HCT116 (cell line): ENCODE measurements around the gene GEN1. TPM values are rescaled to one million over a fixed set of nuclear protein-coding genes. Genes with fewer than 3 reads are reported as not detected.

Experiments
- ATAC-seq: fragments of 200-7000 bp; cut with Tn5 transposase; 2 replicates; pipeline ENCODE4 v1.9.1; 2020; ENCODE audit warnings: mild to moderate bottlenecking, moderate library complexity
- BruUV-seq: library from RNA; stranded (reverse); fragments of 400-500 nt; replicated peaks from 2 replicates; lab custom pipeline; 2021; lab: Mats Ljungman, UMichigan
- CTCF ChIA-PET: fragments of 300-600 bp; sonication (Branson Sonifier 250); formaldehyde crosslinking; loops from one replicate; lab custom pipeline; 2021; ENCODE audit warnings: antibody characterized with exemption; lab: Charles Lee
- POLR2A ChIA-PET: fragments of 300-600, 350-600 bp; sonication (Branson Sonifier 250); formaldehyde crosslinking; loops from one replicate; lab custom pipeline; 2021; ENCODE audit warnings: antibody characterized with exemption; lab: Charles Lee
- RAD21 ChIA-PET, 2 experiments: fragments of 300-600 bp; sonication (Branson Sonifier 250); formaldehyde crosslinking; loops; one replicate each; lab custom pipeline; 2023; ENCODE audit warnings: low total read pairs in 2 of 2; ENCODE audit not compliant: uncharacterized antibody in 2 of 2, unreplicated experiment in 2 of 2, low non-redundant PET in 1 of 2; lab: Charles Lee
- DNase-seq: peaks from one replicate; pipeline ENCODE4 v3.0.0-alpha.2; 2010; ENCODE audit warnings: low read depth, low spot score
- H2AFZ ChIP-seq: fragments of 200-600 bp; shearing (Covaris generic), sonication (generic); 2 replicates; pipeline ENCODE4 v1.6.1; 2017; ENCODE audit warnings: low read depth, mixed run types, mixed read lengths, antibody characterized with exemption, low read length; ENCODE audit not compliant: poor library complexity, severe bottlenecking
- H3K27ac ChIP-seq: 2 replicates; pipeline ENCODE4 v1.5.1; 2012; ENCODE audit warnings: low read depth, low read length
- H3K27me3 ChIP-seq: fragments of 200-600 bp; sonication (generic); 2 replicates; pipeline ENCODE4 v1.6.1; 2016; ENCODE audit warnings: mixed run types, low read length, mixed read lengths; ENCODE audit not compliant: insufficient read depth
- H3K36me3 ChIP-seq, 2 experiments: fragments of 200-500 bp in 1 of 2; fragments of 200-600 bp in 1 of 2; sonication (Bioruptor generic) in 1 of 2; sonication (generic) in 1 of 2; 2 replicates each; pipeline versions ENCODE4 v1.5.1 to v1.6.1; 2014 to 2016; ENCODE audit warnings: low read length in 2 of 2, inconsistent platforms in 1 of 2, mixed read lengths in 1 of 2, mixed run types in 1 of 2; ENCODE audit not compliant: insufficient read depth in 2 of 2, control insufficient read depth in 1 of 2
- H3K4me1 ChIP-seq, 2 experiments: fragments of 200-600 bp in 1 of 2; sonication (generic) in 1 of 2; 2 replicates each; pipeline versions ENCODE4 v1.5.1 to v1.6.1; 2012 to 2017; ENCODE audit warnings: low read length in 2 of 2, inconsistent platforms in 1 of 2, mild to moderate bottlenecking in 1 of 2, mixed read lengths in 1 of 2, mixed run types in 1 of 2, moderate library complexity in 1 of 2; ENCODE audit not compliant: insufficient read depth in 2 of 2, control insufficient read depth in 1 of 2
- H3K4me2 ChIP-seq: fragments of 200-600 bp; sonication (generic); 2 replicates; pipeline ENCODE4 v1.6.1; 2017; ENCODE audit warnings: mixed run types, low read length, mixed read lengths
- H3K4me3 ChIP-seq, 2 experiments: fragments of 200-600 bp in 1 of 2; sonication (generic) in 1 of 2; replicated peaks in 1 of 2; 2 replicates each; pipeline ENCODE4 v1.5.1; 2011 to 2016; ENCODE audit warnings: low read length in 2 of 2, control low read depth in 1 of 2, low read depth in 1 of 2, mild to moderate bottlenecking in 1 of 2, mixed read lengths in 1 of 2, mixed run types in 1 of 2
- H3K79me2 ChIP-seq: fragments of 200-600 bp; sonication (generic); 2 replicates; pipeline ENCODE4 v1.6.1; 2017; ENCODE audit warnings: mild to moderate bottlenecking, mixed run types, low read length, moderate library complexity, mixed read lengths; ENCODE audit not compliant: insufficient read depth
- H3K9ac ChIP-seq: fragments of 200-600 bp; sonication (generic); 2 replicates; pipeline ENCODE4 v1.6.1; 2016; ENCODE audit warnings: low read length, mixed read lengths
- H3K9me2 ChIP-seq: fragments of 200-600 bp; sonication (generic), shearing (Covaris generic); 2 replicates; pipeline ENCODE4 v1.6.1; 2017; ENCODE audit warnings: mixed run types, mild to moderate bottlenecking, moderate library complexity; ENCODE audit not compliant: insufficient read depth
- H3K9me3 ChIP-seq, 2 experiments: fragments of 200-500 bp in 1 of 2; fragments of 200-600 bp in 1 of 2; sonication (Bioruptor generic) in 1 of 2; sonication (generic) in 1 of 2; 2 replicates each; pipeline ENCODE4 v1.6.1; 2014 to 2017; ENCODE audit warnings: low read length in 2 of 2, mixed read lengths in 2 of 2, inconsistent platforms in 1 of 2, low read depth in 1 of 2, mild to moderate bottlenecking in 1 of 2, mixed run types in 1 of 2, moderate library complexity in 1 of 2; ENCODE audit not compliant: control insufficient read depth in 1 of 2, insufficient read depth in 1 of 2
- H4K20me1 ChIP-seq: fragments of 200-600 bp; sonication (generic), shearing (Covaris generic); 2 replicates; pipeline ENCODE4 v1.6.1; 2017; ENCODE audit warnings: mixed run types, mild to moderate bottlenecking, moderate library complexity; ENCODE audit not compliant: insufficient read depth
- ELF1 ChIP-seq: IDR thresholded peaks from 2 replicates; pipeline ENCODE4 v1.6.1; 2012; ENCODE audit warnings: low read depth, borderline replicate concordance
- EZH2 ChIP-seq: fragments of 200-600 bp; sonication (generic); IDR thresholded peaks from 2 replicates; pipeline ENCODE4 v1.6.1; 2017; ENCODE audit warnings: antibody characterized with exemption, mixed run types
- FOSL1 ChIP-seq: IDR thresholded peaks from 2 replicates; pipeline ENCODE4 v1.6.1; 2012; ENCODE audit warnings: low read depth
- POLR2A ChIP-seq: IDR thresholded peaks from 2 replicates; pipeline ENCODE4 v1.7.0; 2011; ENCODE audit warnings: borderline replicate concordance; ENCODE audit not compliant: insufficient read depth, insufficient read length; ENCODE audit errors: extremely low read depth
- RAD21 ChIP-seq: IDR thresholded peaks from 2 replicates; pipeline ENCODE4 v1.6.1; 2012; ENCODE audit warnings: low read depth, mild to moderate bottlenecking
- SIN3A ChIP-seq: IDR thresholded peaks from 2 replicates; pipeline ENCODE4 v1.6.1; 2012; ENCODE audit warnings: low read depth
- SP1 ChIP-seq: IDR thresholded peaks from 2 replicates; pipeline ENCODE4 v1.6.1; 2012; ENCODE audit warnings: low read depth
- SRF ChIP-seq: IDR thresholded peaks from 2 replicates; pipeline ENCODE4 v1.6.1; 2012; ENCODE audit warnings: low read depth
- TCF7L2 ChIP-seq: IDR thresholded peaks from 2 replicates; pipeline ENCODE4 v1.7.0; 2011; ENCODE audit warnings: borderline replicate concordance, inconsistent platforms; ENCODE audit not compliant: insufficient read depth, insufficient read length; ENCODE audit errors: extremely low read depth
- YY1 ChIP-seq: IDR thresholded peaks from 2 replicates; pipeline ENCODE4 v1.6.1; 2011; ENCODE audit warnings: low read length, low read depth, moderate library complexity, mild to moderate bottlenecking; ENCODE audit not compliant: insufficient replicate concordance; ENCODE audit errors: extremely low read depth
- ZFX ChIP-seq: fragments of 450-650 bp; IDR thresholded peaks from 2 replicates; pipeline ENCODE4 v1.6.1; 2017
- intact Hi-C: fragments of 100-400 bp; cut with micrococcal nuclease; formaldehyde crosslinking; loops from 2 replicates; pipeline ENCODE4 v1.10.0; 2022
- total RNA-seq: library from RNA; stranded (reverse); gene quantifications from one replicate; pipeline ENCODE4 v1.2.1, GENCODE V29; 2021; ENCODE audit not compliant: unreplicated experiment
- TF ChIP-seq, protein P1 (sequence below): IDR thresholded peaks from 2 replicates; pipeline ENCODE4 v1.6.1; 2012
- TF ChIP-seq, protein P2 (sequence below): IDR thresholded peaks from 2 replicates; pipeline ENCODE4 v1.6.1; 2012
- TF ChIP-seq, protein P3 (sequence below): IDR thresholded peaks from 2 replicates; pipeline ENCODE4 v1.6.1; 2011; ENCODE audit warnings: mild to moderate bottlenecking, low read length, moderate library complexity; ENCODE audit not compliant: insufficient replicate concordance; ENCODE audit errors: extremely low read depth
- TF ChIP-seq, protein P4 (sequence below): IDR thresholded peaks from 2 replicates; pipeline ENCODE4 v1.6.1; 2012; ENCODE audit warnings: low read depth

Gene GEN1
- total RNA-seq, 1 experiment from 2014 or later: 19.7 TPM

DNA sequence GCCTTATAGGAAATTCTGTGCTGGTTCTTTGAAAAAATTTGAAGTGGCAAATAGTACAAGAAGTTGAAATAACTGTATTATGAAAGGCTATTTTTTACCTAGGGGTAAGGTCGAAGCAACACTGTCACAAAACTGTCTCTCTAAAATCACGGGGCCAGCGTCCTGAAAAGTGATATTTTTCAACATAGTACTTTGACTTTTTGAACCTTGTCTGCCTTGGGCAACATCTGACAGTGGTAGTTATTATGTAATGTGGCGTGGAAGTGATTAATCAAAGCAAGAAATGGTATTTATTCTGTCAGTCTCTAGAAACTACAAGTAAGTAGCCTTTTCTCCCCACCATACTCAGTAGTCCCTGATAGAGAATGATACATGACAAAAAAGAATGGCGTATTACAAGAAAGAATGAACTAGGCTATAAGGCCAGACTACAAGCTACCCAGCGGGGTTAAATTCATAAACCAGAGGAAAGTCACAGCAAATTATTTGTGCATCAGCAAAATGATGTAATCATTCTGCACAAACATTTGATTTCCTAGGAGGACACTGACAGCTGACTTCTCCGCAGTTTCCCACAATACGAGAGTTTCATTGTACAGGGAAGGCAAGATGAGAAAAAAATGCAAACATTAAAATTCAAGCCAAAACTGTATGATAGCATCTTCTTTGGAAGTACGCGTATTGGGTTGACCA, 9.8 kb downstream of the GEN1 start:
- Histone ChIP-seq H3K36me3 (peaks cover 0 to 17% of the 10 kb centered on the region in 2 experiments; a peak in 2 of 4 replicates), H3K4me3 (no peak overlapping the region), H3K9me3 (no peaks in the 10 kb centered on the region), H3K27me3 (no peaks in the 10 kb centered on the region), H3K9me2 (no peaks in the 10 kb centered on the region), H2AFZ (no peak overlapping the region), H3K9ac (no peak overlapping the region), H3K4me1 (no peaks in the 10 kb centered on the region), H4K20me1 (no peaks in the 10 kb centered on the region; the same call in 1 of the 2 replicates), H3K4me2 (no peak overlapping the region), H3K79me2 (peaks cover 23% of the 10 kb centered on the region), H3K27ac (no peak overlapping the region)
- ChIA-PET POLR2A (interaction anchor here (1.0 kb wide), 1 partner anchor 10 kb away, joined by 3 read pairs; the partner anchor contains the start of genes GEN1 and SMC6), RAD21 (no interaction called here), CTCF (no interaction called here)
- ATAC-seq (no peak), DNase-seq (no peak)
- intact Hi-C loops: no loop called here
- TF ChIP-seq FOSL1 (no peak), RAD21 (no peak), EZH2 (no peak), SRF (no peak), POLR2A (no peak), YY1 (no peak), SP1 (no peak), SIN3A (no peak), TCF7L2 (no peak), ZFX (no peak), ELF1 (no peak)
- TF ChIP-seq, protein P1, sequence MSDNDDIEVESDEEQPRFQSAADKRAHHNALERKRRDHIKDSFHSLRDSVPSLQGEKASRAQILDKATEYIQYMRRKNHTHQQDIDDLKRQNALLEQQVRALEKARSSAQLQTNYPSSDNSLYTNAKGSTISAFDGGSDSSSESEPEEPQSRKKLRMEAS: no peak
- TF ChIP-seq, protein P2, sequence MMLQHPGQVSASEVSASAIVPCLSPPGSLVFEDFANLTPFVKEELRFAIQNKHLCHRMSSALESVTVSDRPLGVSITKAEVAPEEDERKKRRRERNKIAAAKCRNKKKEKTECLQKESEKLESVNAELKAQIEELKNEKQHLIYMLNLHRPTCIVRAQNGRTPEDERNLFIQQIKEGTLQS: no peak
- TF ChIP-seq, protein P3, sequence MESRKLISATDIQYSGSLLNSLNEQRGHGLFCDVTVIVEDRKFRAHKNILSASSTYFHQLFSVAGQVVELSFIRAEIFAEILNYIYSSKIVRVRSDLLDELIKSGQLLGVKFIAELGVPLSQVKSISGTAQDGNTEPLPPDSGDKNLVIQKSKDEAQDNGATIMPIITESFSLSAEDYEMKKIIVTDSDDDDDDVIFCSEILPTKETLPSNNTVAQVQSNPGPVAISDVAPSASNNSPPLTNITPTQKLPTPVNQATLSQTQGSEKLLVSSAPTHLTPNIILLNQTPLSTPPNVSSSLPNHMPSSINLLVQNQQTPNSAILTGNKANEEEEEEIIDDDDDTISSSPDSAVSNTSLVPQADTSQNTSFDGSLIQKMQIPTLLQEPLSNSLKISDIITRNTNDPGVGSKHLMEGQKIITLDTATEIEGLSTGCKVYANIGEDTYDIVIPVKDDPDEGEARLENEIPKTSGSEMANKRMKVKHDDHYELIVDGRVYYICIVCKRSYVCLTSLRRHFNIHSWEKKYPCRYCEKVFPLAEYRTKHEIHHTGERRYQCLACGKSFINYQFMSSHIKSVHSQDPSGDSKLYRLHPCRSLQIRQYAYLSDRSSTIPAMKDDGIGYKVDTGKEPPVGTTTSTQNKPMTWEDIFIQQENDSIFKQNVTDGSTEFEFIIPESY: no peak
- TF ChIP-seq, protein P4, sequence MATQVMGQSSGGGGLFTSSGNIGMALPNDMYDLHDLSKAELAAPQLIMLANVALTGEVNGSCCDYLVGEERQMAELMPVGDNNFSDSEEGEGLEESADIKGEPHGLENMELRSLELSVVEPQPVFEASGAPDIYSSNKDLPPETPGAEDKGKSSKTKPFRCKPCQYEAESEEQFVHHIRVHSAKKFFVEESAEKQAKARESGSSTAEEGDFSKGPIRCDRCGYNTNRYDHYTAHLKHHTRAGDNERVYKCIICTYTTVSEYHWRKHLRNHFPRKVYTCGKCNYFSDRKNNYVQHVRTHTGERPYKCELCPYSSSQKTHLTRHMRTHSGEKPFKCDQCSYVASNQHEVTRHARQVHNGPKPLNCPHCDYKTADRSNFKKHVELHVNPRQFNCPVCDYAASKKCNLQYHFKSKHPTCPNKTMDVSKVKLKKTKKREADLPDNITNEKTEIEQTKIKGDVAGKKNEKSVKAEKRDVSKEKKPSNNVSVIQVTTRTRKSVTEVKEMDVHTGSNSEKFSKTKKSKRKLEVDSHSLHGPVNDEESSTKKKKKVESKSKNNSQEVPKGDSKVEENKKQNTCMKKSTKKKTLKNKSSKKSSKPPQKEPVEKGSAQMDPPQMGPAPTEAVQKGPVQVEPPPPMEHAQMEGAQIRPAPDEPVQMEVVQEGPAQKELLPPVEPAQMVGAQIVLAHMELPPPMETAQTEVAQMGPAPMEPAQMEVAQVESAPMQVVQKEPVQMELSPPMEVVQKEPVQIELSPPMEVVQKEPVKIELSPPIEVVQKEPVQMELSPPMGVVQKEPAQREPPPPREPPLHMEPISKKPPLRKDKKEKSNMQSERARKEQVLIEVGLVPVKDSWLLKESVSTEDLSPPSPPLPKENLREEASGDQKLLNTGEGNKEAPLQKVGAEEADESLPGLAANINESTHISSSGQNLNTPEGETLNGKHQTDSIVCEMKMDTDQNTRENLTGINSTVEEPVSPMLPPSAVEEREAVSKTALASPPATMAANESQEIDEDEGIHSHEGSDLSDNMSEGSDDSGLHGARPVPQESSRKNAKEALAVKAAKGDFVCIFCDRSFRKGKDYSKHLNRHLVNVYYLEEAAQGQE: no peak
- BruUV-seq: no TSS peak
